GM12878 (cell line): Measurements from ENCODE around the gene C14orf119. TPM values are rescaled to one million over a fixed set of nuclear protein-coding genes. Genes with fewer than 3 reads are reported as not detected.

Experiments used
- ATAC-seq: fragments of 200-7000 bp; cut with Tn5 transposase; 3 replicates; pipeline ENCODE4 v1.9.1; 2020; ENCODE audit warnings: mild to moderate bottlenecking, moderate library complexity
- BruUV-seq: library from RNA; stranded (reverse); fragments of 400-500 nt; replicated peaks from 2 replicates; lab custom pipeline; 2021; lab: Mats Ljungman, UMichigan
- CTCF ChIA-PET: fragments of 300-600 bp; sonication (Branson Sonifier 250); formaldehyde crosslinking; extraction: SDS; loops from one replicate; lab custom pipeline; 2021; ENCODE audit warnings: inconsistent platforms; lab: Yijun Ruan, JAX
- POLR2A ChIA-PET: fragments of 350-600 bp; formaldehyde crosslinking; extraction: SDS; loops from one replicate; lab custom pipeline; 2021; ENCODE audit warnings: inconsistent platforms; lab: Charles Lee
- RAD21 ChIA-PET: fragments of 300-600 bp; sonication (Branson Sonifier 250); formaldehyde crosslinking; loops from one replicate; lab custom pipeline; 2023; ENCODE audit warnings: antibody characterized with exemption; ENCODE audit not compliant: unreplicated experiment; lab: Charles Lee
- SMC1A ChIA-PET: fragments of 300-600 bp; sonication (Branson Sonifier 250); formaldehyde crosslinking; loops from one replicate; lab custom pipeline; 2023; ENCODE audit not compliant: unreplicated experiment, uncharacterized antibody; lab: Charles Lee
- DNase-seq: peaks from one replicate; pipeline ENCODE4 v3.0.0-alpha.2; 2011; ENCODE audit warnings: low read depth, low spot score
- FAIRE-seq: peaks from 3 replicates; lab custom pipeline; 2011; peaks lifted over from hg19 to GRCh38; lab: Jason Lieb, UNC
- H2AFZ ChIP-seq: 2 replicates; pipeline ENCODE4 v1.6.0; 2011; ENCODE audit warnings: low read depth, low read length, control low read depth; ENCODE audit not compliant: control insufficient read depth
- H3K27ac ChIP-seq: 2 replicates; pipeline ENCODE4 v1.5.1; 2011; ENCODE audit warnings: control low read depth; ENCODE audit not compliant: control insufficient read depth, insufficient read depth
- H3K27me3 ChIP-seq, 2 experiments: replicated peaks in 1 of 2; 2 replicates each; pipeline versions ENCODE4 v1.6.0 to v1.6.1; 2011; ENCODE audit warnings: low read length in 1 of 2; ENCODE audit not compliant: control insufficient read depth in 2 of 2, insufficient read depth in 2 of 2
- H3K36me3 ChIP-seq, 2 experiments: 2 replicates each; pipeline ENCODE4 v1.5.1; 2011; ENCODE audit warnings: low read length in 1 of 2; ENCODE audit not compliant: control insufficient read depth in 2 of 2, insufficient read depth in 2 of 2
- H3K4me1 ChIP-seq: 2 replicates; pipeline ENCODE4 v1.6.1; 2011; ENCODE audit warnings: mild to moderate bottlenecking, low read length, moderate library complexity, mixed read lengths; ENCODE audit not compliant: control insufficient read depth, insufficient read depth
- H3K4me2 ChIP-seq: 2 replicates; pipeline ENCODE4 v1.6.0; 2011; ENCODE audit warnings: control low read depth; ENCODE audit not compliant: control insufficient read depth, insufficient read depth
- H3K4me3 ChIP-seq: fragments of 200-600 bp; sonication (generic); 2 replicates; pipeline ENCODE4 v1.5.1; 2016
- H3K79me2 ChIP-seq: 2 replicates; pipeline ENCODE4 v1.6.0; 2011; ENCODE audit warnings: low read length; ENCODE audit not compliant: control insufficient read depth, insufficient read depth
- H3K9ac ChIP-seq: 2 replicates; pipeline ENCODE4 v1.8.0; 2011; ENCODE audit warnings: low read length, control low read depth, mixed read lengths; ENCODE audit not compliant: control insufficient read depth, insufficient read depth
- H3K9me3 ChIP-seq: replicated peaks from 3 replicates; pipeline ENCODE4 v1.5.1; 2011; ENCODE audit warnings: mild to moderate bottlenecking, low read length; ENCODE audit not compliant: control insufficient read depth, insufficient read depth
- H4K20me1 ChIP-seq: 2 replicates; pipeline ENCODE4 v1.6.0; 2011; ENCODE audit not compliant: control insufficient read depth, insufficient read depth
- CBX3 ChIP-seq: fragments of 200-600 bp; sonication (generic); IDR thresholded peaks from 2 replicates; pipeline ENCODE4 v1.6.1; 2016; ENCODE audit warnings: low read depth, borderline replicate concordance
- CHD2 ChIP-seq: IDR thresholded peaks from 2 replicates; pipeline ENCODE4 v1.6.1; 2011; ENCODE audit warnings: low read depth, low read length, improper control_type of control experiment, borderline replicate concordance
- HDAC6 ChIP-seq: fragments of 200-600 bp; sonication (generic); IDR thresholded peaks from one replicate; pipeline ENCODE4 v1.8.0; 2017; ENCODE audit warnings: antibody characterized with exemption; ENCODE audit not compliant: unreplicated experiment
- MAX ChIP-seq: IDR thresholded peaks from 2 replicates; pipeline ENCODE4 v1.6.1; 2012; ENCODE audit warnings: low read depth, low read length, improper control_type of control experiment
- MEF2B ChIP-seq: fragments of 450-650 bp; IDR thresholded peaks from 2 replicates; pipeline ENCODE4 v1.6.1; 2018; ENCODE audit warnings: mild to moderate bottlenecking, moderate library complexity; ENCODE audit not compliant: partially characterized antibody, poor library complexity, severe bottlenecking
- NBN ChIP-seq: fragments of 450-650 bp; IDR thresholded peaks from 2 replicates; pipeline ENCODE4 v1.6.1; 2016
- NRF1 ChIP-seq: conservative IDR thresholded peaks from 2 replicates; pipeline ENCODE4 v1.6.1; 2011; ENCODE audit warnings: mild to moderate bottlenecking, low read depth, low read length, improper control_type of control experiment
- PAX5 ChIP-seq: IDR thresholded peaks from 2 replicates; pipeline ENCODE4 v1.6.1; 2011; ENCODE audit warnings: low read depth, low read length, borderline replicate concordance
- RELB ChIP-seq: fragments of 450-650 bp; IDR thresholded peaks from 2 replicates; pipeline ENCODE4 v1.6.1; 2017; ENCODE audit warnings: low read depth, mild to moderate bottlenecking, moderate library complexity
- SPI1 ChIP-seq: IDR thresholded peaks from 2 replicates; pipeline ENCODE4 v1.6.1; 2011; ENCODE audit warnings: low read depth, mild to moderate bottlenecking, low read length, moderate library complexity, borderline replicate concordance; ENCODE audit not compliant: insufficient read depth
- SRF ChIP-seq, 2 experiments: IDR thresholded peaks; 2 replicates each; pipeline ENCODE4 v1.6.1; 2011; ENCODE audit warnings: low read depth in 2 of 2, low read length in 2 of 2, mild to moderate bottlenecking in 1 of 2, moderate library complexity in 1 of 2
- ZNF274 ChIP-seq: IDR thresholded peaks from one replicate; pipeline ENCODE4 v1.8.0; 2011; ENCODE audit not compliant: insufficient read length, insufficient read depth
- ZSCAN29 ChIP-seq: fragments of 450-650 bp; IDR thresholded peaks from 2 replicates; pipeline ENCODE4 v1.6.1; 2017; ENCODE audit warnings: mild to moderate bottlenecking, moderate library complexity
- WGBS: methylation state at CpG from one replicate; pipeline ENCODE4 v1.1.6; 2016; ENCODE audit warnings: low lambda C conversion rate; ENCODE audit not compliant: insufficient replicate concordance, insufficient coverage; ENCODE audit errors: missing lambda C conversion rate; 5-methylcytosine and 5-hydroxymethylcytosine counted together
- in situ Hi-C: fragments of 300-500 bp; cut with MboI; formaldehyde crosslinking; loops from 9 replicates; pipeline ENCODE4 v1.14.3; 2018; ENCODE audit warnings: mixed read lengths
- intact Hi-C: fragments of 100-400 bp; cut with micrococcal nuclease; formaldehyde crosslinking; loops from one replicate; pipeline ENCODE4 v1.14.2; 2022; ENCODE audit not compliant: unreplicated experiment
- polyA plus RNA-seq, 11 experiments: library from polyadenylated mRNA; depleted of rRNA in 4 of 11; unstranded in 6 of 11; stranded (reverse) in 5 of 11; fragments of >200 nt; fragmentation: Nextera tagmentation in 4 of 11; fragmentation: Illumina TruSeq in 1 of 11; extraction: Ambion mirVana in 4 of 11; extraction: Trizol in 1 of 11; gene quantifications; 1 replicate in 1 of 11; 2 replicates in 10 of 11; pipeline versions ENCODE4 v1.2.1 to v1.2.3, GENCODE V29; 2011 to 2016; ENCODE audit warnings: inconsistent platforms in 2 of 11, missing spikeins in 2 of 11, low read depth in 1 of 11
- total RNA-seq, 4 experiments: library from RNA; depleted of rRNA in 3 of 4; stranded (reverse); fragments of >200 nt in 3 of 4; fragmentation: Illumina TruSeq in 1 of 4; extraction: Trizol in 1 of 4; gene quantifications; 2 replicates each; pipeline versions ENCODE4 v1.2.1 to v1.2.3, GENCODE V29; 2013 to 2021
- TF ChIP-seq, protein P1 (sequence below): fragments of 150-350 bp; IDR thresholded peaks from 2 replicates; pipeline ENCODE4 v1.6.1; 2016; ENCODE audit warnings: low read depth, low read length
- TF ChIP-seq, protein P2 (sequence below): fragments of 450-650 bp; formaldehyde crosslinking; IDR thresholded peaks from 2 replicates; pipeline ENCODE4 v1.4.0; 2022; ENCODE audit warnings: mild to moderate bottlenecking, moderate library complexity
- TF ChIP-seq, protein P3 (sequence below): IDR thresholded peaks from 2 replicates; pipeline ENCODE4 v1.6.1; 2011; ENCODE audit warnings: low read depth, low read length, improper control_type of control experiment, borderline replicate concordance

C14orf119 gene
- total and polyA plus RNA-seq, 10 of the 15 experiments (the other 5 are each of a cell fraction or from before 2014, with no cell fraction given), result 32.3 to 228 (median 57.6) TPM

DNA sequence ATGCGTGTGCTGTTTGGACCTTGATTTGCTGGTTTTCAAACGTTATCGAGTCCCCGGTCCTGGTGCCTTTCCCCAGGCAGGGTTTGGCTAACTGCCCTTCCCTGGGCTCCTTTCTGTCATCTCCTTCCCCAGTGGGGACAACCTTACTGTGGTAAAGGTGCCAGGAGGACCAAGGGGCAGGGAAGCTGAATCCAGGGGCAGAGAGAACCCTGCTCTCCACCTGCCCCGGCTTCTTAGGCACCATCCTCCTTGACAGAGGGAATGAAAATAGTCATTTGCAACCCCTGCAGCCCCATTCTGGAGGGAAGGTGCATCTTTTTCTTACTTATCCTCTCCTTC lies 18.8 kb downstream of the C14orf119 start:
- no peak for TF ChIP-seq HDAC6
- TF ChIP-seq SPI1, result no peak
- TF ChIP-seq CBX3, result no peak
- TF ChIP-seq SRF (IDR thresholded peaks at IDR 0.05; ENCODE audit: low read depth in 2 of 2, low read length in 2 of 2), result no peak
- no peak for TF ChIP-seq NBN
- TF ChIP-seq PAX5, result no peak
- TF ChIP-seq ZNF274, result no peak
- TF ChIP-seq, protein P1, sequence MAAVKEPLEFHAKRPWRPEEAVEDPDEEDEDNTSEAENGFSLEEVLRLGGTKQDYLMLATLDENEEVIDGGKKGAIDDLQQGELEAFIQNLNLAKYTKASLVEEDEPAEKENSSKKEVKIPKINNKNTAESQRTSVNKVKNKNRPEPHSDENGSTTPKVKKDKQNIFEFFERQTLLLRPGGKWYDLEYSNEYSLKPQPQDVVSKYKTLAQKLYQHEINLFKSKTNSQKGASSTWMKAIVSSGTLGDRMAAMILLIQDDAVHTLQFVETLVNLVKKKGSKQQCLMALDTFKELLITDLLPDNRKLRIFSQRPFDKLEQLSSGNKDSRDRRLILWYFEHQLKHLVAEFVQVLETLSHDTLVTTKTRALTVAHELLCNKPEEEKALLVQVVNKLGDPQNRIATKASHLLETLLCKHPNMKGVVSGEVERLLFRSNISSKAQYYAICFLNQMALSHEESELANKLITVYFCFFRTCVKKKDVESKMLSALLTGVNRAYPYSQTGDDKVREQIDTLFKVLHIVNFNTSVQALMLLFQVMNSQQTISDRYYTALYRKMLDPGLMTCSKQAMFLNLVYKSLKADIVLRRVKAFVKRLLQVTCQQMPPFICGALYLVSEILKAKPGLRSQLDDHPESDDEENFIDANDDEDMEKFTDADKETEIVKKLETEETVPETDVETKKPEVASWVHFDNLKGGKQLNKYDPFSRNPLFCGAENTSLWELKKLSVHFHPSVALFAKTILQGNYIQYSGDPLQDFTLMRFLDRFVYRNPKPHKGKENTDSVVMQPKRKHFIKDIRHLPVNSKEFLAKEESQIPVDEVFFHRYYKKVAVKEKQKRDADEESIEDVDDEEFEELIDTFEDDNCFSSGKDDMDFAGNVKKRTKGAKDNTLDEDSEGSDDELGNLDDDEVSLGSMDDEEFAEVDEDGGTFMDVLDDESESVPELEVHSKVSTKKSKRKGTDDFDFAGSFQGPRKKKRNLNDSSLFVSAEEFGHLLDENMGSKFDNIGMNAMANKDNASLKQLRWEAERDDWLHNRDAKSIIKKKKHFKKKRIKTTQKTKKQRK, result no peak
- TF ChIP-seq CHD2, result no peak
- no peak for TF ChIP-seq MAX
- TF ChIP-seq ZSCAN29, result no peak
- TF ChIP-seq, protein P2, sequence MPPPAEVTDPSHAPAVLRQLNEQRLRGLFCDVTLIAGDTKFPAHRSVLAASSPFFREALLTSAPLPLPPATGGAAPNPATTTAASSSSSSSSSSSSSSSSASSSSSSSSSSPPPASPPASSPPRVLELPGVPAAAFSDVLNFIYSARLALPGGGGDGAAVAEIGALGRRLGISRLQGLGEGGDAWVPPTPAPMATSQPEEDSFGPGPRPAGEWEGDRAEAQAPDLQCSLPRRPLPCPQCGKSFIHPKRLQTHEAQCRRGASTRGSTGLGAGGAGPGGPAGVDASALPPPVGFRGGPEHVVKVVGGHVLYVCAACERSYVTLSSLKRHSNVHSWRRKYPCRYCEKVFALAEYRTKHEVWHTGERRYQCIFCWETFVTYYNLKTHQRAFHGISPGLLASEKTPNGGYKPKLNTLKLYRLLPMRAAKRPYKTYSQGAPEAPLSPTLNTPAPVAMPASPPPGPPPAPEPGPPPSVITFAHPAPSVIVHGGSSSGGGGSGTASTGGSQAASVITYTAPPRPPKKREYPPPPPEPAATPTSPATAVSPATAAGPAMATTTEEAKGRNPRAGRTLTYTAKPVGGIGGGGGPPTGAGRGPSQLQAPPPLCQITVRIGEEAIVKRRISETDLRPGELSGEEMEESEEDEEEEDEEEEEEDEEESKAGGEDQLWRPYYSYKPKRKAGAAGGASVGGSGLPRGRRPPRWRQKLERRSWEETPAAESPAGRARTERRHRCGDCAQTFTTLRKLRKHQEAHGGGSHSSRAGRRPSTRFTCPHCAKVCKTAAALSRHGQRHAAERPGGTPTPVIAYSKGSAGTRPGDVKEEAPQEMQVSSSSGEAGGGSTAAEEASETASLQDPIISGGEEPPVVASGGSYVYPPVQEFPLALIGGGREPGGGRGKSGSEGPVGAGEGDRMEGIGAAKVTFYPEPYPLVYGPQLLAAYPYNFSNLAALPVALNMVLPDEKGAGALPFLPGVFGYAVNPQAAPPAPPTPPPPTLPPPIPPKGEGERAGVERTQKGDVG (CRISPR knock-in tag), result no peak
- TF ChIP-seq, protein P3, sequence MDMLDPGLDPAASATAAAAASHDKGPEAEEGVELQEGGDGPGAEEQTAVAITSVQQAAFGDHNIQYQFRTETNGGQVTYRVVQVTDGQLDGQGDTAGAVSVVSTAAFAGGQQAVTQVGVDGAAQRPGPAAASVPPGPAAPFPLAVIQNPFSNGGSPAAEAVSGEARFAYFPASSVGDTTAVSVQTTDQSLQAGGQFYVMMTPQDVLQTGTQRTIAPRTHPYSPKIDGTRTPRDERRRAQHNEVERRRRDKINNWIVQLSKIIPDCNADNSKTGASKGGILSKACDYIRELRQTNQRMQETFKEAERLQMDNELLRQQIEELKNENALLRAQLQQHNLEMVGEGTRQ, result no peak
- no peak for TF ChIP-seq MEF2B
- TF ChIP-seq RELB, result no peak
- no peak for TF ChIP-seq NRF1
- Histone ChIP-seq H3K36me3 (no peaks in the 10 kb centered on the region), H3K27me3 (peaks cover 0 to 7% of the 10 kb centered on the region in 2 experiments; a peak in 3 of 4 replicates), H3K4me3 (no peak overlapping the region), H2AFZ (no peak overlapping the region), H3K4me1 (no peaks in the 10 kb centered on the region), H4K20me1 (no peaks in the 10 kb centered on the region), H3K79me2 (no peaks in the 10 kb centered on the region), H3K4me2 (no peak overlapping the region), H3K9ac (no peak overlapping the region), H3K27ac (no peak overlapping the region), H3K9me3 (no peaks in the 10 kb centered on the region)
- FAIRE-seq, result no peak
- in situ Hi-C loops, result no loop called here
- ATAC-seq, result no peak
- 51% methylated on average over 5 of the region's 5 CpGs for WGBS
- DNase-seq, result no peak
- no TSS peak for BruUV-seq
- ChIA-PET SMC1A (no interaction called here), RAD21 (interaction anchor here (2.0 kb wide), 1 partner anchor 45 kb away, joined by 5 read pairs; no protein-coding TSS in a partner anchor), CTCF (interaction anchor here (0.9 kb wide), 1 partner anchor 38 kb away, joined by 3 read pairs; no protein-coding TSS in a partner anchor), POLR2A (no interaction called here)
- intact Hi-C loops, result no loop called here
